Pulmonary artery endothelial cell (primary cell): ENCODE data around the gene FOXP1. TPM values are rescaled to one million over a fixed set of nuclear protein-coding genes. Genes with fewer than 3 reads are reported as not detected.
A peak's percentile ranks its signal among the peaks of the same experiment; 100 is the strongest.

Experiments used
- DNase-seq: peaks from one replicate; pipeline ENCODE4 v3.0.0-alpha.2; 2011; ENCODE audit warnings: low read depth, low spot score
- total RNA-seq: library from RNA; depleted of rRNA; stranded (reverse); fragments of >200 nt; gene quantifications from 2 replicates; pipeline ENCODE4 v1.2.3, GENCODE V29; 2014

Gene FOXP1
- total RNA-seq, 1 donor from 2014 or later = 48.2 TPM

DNA sequence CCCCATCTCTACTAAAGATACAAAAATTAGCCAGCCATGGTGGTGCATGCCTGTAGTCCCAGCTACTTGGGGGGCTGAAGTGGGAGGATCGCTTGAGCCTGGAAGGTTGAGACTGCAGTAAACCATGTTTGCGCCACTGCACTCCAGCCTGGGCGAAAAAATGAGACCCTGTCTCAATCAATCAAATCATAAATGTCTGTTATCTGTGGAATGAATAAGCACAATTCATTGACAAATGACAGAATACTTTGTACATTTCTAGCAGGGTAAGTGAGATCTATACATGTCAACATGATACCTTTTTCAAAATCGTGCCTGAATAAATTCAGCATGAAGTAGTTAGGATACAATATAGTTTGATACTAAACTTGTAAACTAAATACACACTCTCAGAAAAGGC lies 181.2 kb downstream of the FOXP1 start:
- DNase-seq = no peak

DNA sequence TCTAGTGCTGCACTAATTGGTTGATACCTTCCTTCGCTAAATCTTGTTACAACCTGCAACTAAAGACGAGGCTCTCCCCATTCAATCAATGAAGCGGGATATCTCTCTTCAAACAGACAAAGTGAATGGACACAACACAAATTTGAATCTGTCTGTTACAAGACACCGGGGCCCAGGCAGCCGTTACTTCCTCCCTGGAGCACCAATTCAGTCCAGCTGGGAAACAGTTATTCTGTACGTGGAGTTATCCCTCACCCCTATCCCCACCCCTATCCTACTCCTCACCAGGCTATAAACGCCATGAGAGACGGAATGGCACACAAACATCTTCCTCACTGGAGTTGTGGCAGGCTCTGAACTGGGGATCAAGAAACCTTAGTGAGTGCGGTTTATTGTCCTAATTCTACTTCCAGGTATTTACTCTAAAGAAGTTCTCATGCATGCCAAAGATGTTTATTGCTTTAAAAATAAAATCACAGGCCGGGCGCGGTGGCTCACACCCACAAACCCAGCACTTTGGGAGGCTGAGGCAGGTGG lies 181.8 kb downstream of the FOXP1 start:
- no peak for DNase-seq

DNA sequence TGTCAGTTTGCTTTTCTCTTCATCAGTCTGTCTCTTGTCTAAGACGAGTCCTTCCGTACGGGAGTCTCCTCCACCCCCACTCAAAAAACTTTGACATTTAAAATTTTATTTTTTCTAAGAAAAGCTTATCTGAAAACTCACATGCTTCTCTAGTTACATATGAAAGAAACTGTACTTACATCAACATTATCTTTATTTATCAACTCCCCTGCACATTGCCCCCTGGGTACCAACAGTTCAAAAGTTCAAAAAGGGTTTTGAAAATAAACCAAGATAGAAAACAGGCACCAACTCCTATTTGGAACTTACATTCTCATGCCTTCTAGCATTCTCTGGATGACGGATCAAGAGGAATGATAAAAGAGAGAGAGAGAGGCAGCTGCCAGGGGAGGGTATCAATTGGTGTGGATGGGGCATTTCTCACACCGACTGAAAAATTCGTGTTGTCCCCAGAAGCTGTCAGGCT lies 182.5 kb downstream of the FOXP1 start:
- no peak for DNase-seq

DNA sequence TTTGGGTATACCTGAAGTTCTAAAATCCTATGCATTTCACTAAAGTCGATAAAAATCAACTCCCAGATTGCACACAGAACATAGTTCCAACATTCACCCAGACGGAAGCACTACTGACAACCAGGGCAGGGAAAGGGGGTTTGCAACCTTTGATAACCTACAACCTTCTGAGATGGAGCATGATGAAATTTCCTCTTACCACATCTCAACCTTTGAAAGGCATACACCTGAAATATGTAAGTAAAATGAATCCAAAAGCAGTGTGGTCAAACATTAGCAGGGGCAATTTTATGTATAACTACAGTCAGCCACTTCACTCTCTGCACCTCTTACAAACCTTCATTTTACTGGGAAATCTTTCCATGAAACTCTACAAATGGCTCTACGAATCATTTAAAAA lies 184.1 kb downstream of the FOXP1 start:
- no peak for DNase-seq

DNA sequence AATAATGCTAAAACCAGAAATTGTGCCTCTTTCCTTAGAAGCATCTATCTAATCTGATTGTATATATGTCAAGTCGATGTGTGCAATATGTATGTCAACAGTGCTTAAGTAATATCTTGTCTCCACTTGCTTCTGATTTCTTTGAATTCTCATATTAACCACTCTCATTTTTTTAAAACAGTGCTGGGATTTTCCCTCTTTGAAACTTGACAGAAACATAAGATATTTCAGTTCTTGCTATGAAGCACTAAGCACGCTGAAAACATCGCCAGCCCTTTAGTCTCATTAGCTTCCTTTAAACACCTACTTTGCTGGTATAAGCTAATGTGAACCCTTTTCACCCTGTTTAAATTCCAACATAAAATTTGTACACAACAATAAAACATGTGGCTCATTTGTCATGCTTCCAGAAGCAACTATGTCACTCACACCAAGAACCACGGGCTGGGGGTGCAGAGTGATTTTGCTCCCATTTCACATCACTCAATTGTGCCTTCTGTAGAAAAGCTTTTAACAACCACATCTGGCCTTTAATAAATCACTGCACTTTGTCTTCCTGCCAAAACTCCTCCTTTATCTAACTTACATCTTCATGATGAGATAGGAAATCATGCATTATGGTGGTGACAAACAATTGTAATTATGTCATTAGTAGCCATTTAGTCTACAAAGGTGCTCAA lies 185.2 kb downstream of the FOXP1 start:
- no peak for DNase-seq

DNA sequence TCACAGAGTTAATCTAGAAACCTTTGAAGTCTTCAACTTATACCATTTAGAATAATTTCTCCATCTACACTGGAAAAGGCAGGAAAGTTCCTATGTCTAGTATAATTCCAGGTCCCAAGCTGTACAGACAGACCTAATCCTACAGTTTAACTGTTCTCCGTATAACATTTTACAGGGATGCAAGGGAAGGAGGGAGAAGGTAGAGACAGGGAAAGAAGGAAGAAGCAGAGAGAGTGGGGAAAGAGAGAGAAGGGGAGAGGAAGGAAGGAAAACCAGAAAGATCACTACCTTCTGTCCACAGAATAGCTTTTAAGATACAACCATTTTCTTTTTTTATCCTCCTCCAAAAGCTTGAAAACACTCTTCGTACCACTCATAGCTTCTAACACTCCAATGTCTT lies 185.8 kb downstream of the FOXP1 start:
- no peak for DNase-seq

DNA sequence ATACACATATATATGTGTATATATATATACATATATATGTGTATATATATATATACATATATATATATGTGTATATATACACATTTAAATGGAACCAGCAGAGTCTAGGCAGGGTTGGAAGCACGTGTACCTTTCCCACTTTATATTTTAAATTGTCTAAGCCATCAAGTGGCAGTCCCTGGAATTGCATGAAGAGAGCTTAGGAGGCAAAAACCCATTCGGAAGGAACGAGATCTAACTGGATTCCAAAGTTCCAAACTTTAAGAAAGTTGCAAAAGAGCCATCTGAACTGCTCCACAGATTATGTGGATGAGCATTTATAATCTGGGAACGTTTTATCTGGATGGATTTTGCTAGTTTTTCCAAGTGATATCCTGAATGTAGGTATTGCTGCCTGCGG lies 186.5 kb downstream of the FOXP1 start:
- DNase-seq = no peak

DNA sequence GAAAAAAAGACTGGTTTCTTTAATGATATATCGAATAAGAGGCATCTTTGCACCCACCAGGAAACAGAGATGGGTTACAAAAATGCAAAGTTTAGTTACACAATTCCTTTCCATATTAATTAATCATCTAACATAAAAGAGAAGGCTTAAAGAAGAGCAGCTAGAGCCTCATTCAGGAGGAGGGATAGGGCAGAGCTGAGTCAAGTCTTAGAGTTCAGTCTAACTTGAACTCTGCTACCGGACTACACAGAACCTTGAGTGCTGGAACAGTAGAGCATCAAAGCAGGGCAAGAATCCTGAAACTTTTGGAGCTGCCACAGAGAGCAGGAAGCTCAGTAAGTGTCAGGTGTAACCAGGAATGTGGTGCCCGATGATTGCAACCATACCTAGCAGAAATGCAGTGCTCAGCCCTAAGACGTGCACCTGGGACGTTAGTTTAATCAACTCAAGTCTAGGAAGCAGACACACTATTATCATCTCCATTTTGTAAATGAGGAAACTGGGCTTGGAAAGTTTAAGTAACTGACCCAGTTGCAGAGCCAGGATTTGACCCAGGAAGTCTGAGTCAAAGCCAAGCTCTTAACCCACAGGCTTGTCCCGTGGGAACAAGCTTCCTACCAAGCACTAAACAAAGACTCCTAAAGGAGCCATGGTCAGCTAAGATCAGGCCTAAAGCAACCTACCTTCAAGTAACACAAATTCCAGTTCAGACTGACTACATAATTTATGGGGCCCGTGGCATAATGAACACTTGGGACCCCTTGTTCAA lies 187.4 kb downstream of the FOXP1 start:
- peak; percentile 43 for DNase-seq

DNA sequence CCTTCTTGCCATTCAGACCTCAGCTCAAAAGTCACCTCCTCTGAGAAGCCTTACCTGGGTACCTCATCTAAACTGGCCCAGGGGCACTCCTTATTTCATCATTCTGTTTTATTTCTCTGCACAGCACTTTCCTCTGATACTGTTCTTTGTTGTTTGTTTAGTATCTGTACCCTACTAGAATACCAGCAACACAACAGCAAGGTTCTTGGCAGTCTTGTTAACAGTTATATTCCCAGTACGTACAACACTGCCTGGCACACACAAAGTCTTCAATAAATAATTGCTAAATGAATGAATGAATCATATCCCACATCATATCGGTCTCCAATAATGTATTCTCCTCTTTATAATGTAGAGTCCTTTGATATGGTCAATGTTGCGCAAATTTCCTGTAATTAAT lies 188.1 kb downstream of the FOXP1 start:
- DNase-seq = no peak

DNA sequence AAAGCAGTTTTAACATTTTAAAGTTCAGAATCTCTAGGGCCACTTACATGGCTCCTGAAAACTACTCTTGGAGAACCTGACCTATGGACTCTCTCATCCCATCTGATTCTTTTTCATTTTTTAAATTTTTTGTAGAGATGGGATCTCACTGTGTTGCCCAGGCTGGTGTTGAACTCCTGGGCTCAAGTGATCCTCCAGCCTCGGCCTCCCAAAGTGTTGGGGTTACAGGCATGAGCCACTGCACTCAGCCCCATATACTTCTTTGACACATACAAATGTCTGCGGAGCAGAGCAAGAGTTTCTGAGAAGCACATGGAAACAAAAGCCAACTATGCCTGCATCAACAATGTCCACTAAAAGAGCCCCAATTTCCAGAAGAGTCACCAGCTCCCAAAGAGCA lies 189.8 kb downstream of the FOXP1 start:
- DNase-seq = no peak

DNA sequence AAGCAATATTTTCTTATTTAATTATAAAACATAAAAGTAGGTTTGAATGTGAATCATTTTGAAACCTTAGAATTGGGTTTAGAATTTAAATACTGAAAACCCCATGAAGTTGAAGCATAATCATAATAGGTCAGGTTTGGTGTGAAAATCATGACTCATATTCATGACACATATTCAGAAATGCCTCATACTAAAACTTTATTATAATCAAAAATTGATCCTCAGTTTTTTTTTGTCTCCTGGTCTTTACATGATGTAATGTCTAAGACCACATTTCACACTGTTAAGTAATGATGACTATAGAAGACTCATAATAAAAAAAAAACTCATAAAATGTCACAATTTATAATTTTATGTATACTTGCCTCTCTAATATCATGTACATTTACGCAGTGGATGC lies 190.4 kb downstream of the FOXP1 start:
- no peak for DNase-seq

DNA sequence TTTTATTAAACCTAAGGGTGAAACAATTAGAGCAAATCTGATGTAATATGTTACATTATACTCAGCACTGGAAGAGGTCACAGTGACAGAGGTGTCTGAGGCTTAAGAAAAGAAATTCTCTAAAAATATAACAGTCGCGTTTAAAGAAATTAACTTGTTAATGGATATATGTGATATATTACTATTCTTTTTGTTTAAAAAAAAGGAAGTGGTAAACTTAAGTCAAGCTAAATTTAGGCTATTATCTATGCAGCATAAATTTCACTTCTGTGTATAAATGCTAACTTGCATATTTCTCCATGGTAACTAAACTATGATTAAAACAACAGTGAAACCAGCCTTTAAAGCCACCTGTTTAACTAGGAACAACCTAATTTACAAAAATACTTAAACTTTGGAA lies 191.3 kb downstream of the FOXP1 start:
- no peak for DNase-seq

DNA sequence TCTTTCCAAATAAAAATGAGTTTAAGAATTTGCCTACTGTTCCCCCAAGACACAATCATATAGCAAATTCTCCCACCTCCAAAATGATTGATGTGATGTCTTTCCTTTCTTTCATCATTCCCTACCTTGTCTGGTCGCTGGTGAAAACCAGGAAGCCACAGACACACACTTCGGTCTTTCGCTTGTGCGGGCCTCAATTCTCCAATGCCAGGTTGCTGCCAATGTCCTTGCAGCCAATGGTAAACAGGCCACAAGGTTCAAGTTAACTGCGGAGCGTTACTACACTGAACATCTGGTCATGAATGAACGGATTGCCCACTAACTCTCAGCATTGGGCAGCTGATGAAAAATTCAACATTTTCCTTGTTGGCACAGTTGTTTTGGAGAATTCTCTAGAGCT lies 192.2 kb downstream of the FOXP1 start:
- no peak for DNase-seq

DNA sequence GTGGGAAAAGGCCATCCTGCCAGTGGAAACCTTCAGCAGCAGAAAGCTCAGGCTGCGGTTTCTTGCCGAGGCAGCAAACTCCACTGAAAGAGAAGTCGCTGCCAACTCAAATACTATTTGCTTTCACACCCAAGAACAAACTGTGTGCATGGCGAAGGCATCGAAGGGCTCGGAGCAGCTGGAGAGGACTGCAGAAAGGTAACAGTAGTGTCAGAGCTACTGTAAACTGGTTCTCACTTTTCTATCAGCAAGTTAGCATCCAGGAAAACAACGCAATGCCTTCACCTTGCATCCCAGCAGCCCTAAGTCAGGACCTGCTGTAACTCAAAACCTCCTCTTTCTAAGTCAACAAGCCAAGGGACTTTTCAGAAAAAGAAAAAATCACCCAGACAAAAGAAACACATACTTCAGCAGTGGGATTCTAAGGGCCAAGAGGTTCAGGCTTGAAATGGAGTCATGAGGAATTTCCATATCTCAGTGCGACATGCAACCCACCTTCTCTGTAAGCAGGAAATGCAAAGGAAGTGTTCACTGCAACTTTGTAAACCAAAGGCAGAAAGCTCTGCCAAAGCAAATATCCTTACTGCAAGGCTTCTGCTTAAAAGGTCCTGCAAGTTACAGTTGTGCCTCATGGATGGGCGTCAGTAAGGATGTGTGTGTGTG lies 193.5 kb downstream of the FOXP1 start:
- peak; percentile 80 for DNase-seq

DNA sequence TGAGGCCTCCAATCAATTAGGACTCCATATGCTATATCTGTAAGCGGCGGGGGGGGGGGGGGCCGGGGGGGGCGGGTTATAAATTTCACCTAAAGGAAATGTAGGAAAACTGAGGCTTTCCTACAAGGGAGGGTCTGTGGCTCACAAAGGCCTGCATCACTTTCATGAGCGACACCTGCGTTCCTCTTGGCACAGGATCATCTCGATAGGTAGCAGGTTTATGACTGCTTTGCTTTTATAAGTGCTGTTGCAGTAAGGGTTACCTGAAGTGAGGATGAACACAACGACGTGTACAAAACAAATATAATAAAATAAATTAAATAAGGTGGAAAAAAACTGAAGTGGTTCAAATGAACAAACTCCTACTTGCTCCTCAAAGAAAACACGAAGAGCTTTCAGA lies 194.3 kb downstream of the FOXP1 start:
- no peak for DNase-seq

DNA sequence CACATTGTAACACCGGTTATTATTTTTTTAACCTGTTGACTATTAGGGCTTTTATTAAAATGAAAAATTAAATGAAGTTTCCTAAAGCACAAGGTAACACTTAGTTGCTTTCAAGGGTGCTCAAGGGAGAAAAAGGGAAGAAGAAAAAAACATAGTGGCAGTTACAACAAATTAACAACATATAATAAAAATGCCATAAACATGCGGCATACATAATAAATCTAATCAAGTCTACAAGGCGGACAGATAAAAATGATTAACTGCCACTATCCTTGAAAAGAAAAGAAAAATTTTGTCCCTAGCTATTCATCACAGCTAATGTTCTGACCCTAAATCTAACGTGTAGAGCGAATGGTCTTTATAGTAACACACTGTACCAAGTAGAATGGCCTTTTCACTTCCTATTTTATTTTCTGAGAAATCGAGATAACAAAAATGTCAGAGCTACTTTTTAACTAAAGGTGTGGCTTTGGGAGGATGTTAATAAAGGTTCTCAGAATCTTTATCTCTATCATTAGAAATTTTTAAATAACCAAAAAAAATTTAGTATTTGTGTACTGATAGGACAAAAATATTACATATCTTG lies 194.9 kb downstream of the FOXP1 start:
- DNase-seq = no peak

DNA sequence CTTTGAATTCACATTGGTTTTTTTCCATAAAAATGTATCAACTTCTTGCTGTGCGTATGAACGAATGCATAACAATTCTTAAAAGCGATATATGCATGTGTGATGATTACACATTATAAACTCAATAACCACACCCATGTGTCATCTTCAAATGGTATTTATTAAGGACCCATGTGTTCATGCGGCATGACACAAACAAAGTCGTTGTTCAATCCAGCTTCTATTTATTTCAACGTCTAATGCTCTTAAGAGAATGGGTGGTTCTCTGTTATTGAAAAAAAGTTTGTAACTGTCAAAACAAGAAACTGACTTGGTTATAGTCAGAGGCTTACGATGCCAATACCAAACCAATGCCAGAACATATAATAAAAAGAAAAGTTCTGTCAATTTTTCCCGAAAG lies 195.9 kb downstream of the FOXP1 start:
- no peak for DNase-seq

DNA sequence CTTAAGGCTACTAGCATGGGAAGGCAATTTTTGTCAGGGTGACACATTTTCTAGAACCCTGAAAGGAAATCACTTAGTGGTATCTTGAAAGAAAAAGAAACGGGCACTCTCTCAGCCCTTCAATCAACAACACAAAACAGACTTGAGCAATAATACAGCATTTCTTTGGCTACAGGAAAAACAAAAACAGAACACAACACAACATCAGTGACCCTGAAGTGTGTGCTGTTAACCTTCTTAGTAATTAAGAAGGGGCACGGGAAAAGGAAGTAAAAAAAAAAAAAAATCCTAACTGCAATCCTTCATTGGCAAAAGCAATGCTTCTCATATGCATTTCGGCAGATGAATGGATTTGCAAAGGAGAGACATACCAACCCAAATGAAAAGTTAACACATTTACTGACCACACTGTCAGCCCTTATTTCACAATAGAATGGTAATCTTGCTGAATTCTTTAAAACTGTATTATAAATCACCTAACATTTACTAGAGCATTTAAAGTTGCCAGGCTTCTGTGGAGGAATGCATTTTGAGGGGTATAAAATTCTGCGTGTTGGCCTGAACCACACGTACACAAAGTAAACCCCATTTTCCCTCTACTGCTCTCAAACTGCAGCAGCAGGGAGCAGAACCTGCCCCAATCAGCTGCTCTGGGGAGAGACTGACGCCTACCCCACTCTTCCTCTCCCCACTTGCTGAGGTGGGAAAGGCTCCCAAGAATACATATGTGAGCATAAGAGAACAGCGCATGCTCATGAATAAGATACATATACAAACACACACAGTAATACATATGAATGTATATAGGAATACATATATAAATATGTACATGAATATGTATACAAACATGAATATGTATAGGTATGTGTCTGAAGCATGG lies 198.5 kb downstream of the FOXP1 start:
- DNase-seq = no peak

DNA sequence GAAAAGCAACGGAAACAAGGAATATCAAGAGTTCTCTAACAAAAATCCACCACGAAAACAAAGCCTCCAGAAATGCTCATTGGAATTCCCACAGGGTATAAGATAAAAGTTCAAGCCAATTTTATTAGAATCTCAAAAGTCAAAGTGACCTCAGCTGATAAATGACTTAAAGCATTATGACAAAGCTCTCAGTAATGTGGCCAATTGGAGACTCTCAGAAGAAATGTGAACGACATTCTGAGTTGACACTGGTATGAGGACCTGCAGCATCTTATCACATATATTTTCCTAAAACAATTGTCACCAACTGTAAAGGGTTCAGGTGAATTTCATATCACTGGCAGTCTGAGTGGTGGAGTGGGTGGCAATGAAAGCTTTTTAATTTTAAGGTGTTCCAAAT lies 199.1 kb downstream of the FOXP1 start:
- DNase-seq = no peak

DNA sequence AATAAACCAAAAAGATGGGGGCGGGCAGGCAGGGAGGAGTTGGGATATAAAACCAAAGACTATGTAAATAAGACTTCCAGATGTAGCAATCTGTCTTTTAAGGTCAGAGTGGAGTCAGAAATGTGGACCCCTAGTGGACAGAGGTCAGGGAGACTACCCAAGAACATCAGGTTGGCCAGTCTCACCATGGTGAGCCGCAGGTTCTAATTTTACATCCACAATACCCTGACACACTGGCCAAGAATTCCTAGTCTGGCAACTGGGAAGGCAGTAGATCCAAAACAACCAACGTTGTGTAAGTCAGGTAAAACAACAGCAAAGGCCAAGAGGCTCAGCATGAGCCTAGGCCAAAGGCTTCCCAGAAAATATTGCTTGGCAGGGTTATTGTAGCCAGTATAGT lies 203.4 kb downstream of the FOXP1 start:
- no peak for DNase-seq

DNA sequence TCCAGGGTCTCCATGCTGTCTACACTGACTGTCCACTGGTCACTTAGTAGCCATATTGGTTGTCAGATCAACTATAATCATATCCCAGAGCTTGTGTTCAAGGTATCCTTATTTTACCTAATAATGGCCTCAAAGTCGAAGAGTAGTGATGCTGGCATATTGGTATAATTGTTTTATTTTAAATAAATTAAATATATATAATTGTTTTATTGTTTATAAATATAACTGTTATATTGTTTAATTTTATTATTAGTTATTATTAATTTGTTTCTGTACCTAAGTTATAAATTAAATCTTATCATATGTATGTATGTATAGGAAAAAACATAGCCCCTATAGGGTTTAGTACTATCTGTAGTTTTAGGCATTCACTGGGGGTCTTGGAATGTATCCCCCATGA lies 205.0 kb downstream of the FOXP1 start:
- DNase-seq = no peak
